Lower lobe of right lung (tissue), 2 donors: ENCODE data around the gene RNF207. TPM values are rescaled to one million over a fixed set of nuclear protein-coding genes. Genes with fewer than 3 reads are reported as not detected.

Experiments used
- ATAC-seq, 2 donors: fragments of 200-7000 bp; cut with Tn5 transposase; one replicate each; pipeline ENCODE4 v1.9.1; 2020 to 2022; ENCODE audit warnings: mild to moderate bottlenecking in 2 of 2, moderate library complexity in 2 of 2
- DNase-seq: peaks from one replicate; pipeline ENCODE4 v3.0.0-alpha.2; 2020
- H3K27ac ChIP-seq: fragments of 200-600 bp; one replicate; pipeline ENCODE4 v1.8.0; 2022
- H3K27me3 ChIP-seq: fragments of 200-600 bp; one replicate; pipeline ENCODE4 v1.8.0; 2022; ENCODE audit warnings: low read depth
- H3K36me3 ChIP-seq: fragments of 200-600 bp; one replicate; pipeline ENCODE4 v1.8.0; 2022; ENCODE audit warnings: mild to moderate bottlenecking
- H3K4me1 ChIP-seq: fragments of 200-600 bp; one replicate; pipeline ENCODE4 v1.8.0; 2022
- H3K4me3 ChIP-seq: fragments of 200-600 bp; one replicate; pipeline ENCODE4 v1.8.0; 2022; ENCODE audit warnings: mild to moderate bottlenecking
- H3K9me3 ChIP-seq: fragments of 200-600 bp; one replicate; pipeline ENCODE4 v1.8.0; 2022
- CTCF ChIP-seq: fragments of 200-600 bp; IDR thresholded peaks from one replicate; pipeline ENCODE4 v1.8.0; 2022; ENCODE audit warnings: antibody characterized with exemption, mild to moderate bottlenecking
- intact Hi-C: fragments of 100-400 bp; cut with DNase I; formaldehyde crosslinking; loops from one replicate; pipeline ENCODE4 v1.11.0; 2022
- total RNA-seq: library from RNA; stranded (reverse); fragmentation: NEBNext Ultra II Directional; extraction: Animal tissue kit (Norgen Biotek cat#: 25700); gene quantifications from one replicate; pipeline ENCODE4 v1.2.1, GENCODE V29; 2021
- donor health status: DM: no; HTN: yes; CAD: no; lungs with severe emphysema.

RNF207 gene
- total RNA-seq, 1 donor from 2014 or later, result 14.0 TPM

- Histone ChIP-seq H3K27ac (peak overlapping the region; percentile 21), H3K36me3 (no peaks in the 10 kb centered on the region), H3K4me1 (peaks cover 33% of the 10 kb centered on the region), H3K9me3 (no peaks in the 10 kb centered on the region), H3K27me3 (peaks cover 24% of the 10 kb centered on the region), H3K4me3 (no peak overlapping the region)
- DNase-seq (no peak), ATAC-seq (no peak)
- intact Hi-C loops, result no loop called here
- TF ChIP-seq CTCF, result no peak
Observed at GRCh38 chr1:6263716-6264115, 57.8 kb downstream of the RNF207 start.

DNA sequence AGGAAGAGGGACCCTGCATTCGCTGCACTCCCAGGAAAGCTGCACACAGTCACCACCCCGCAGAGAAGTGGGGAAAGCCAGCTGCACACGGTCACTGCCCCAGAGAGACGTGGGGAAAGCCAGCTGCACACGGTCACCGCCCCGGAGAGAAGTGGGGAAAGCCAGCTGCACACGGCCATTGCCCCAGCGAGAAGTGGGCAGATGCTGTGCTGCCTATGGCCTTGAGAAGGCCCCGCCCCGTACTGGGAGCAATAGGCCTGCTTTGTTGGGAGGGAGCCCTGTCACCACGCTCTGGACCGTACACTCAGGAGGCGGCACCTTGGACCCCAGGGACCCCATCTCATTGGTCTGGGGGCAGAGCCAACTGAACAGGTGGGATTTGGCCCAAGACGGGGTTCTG lies 59.2 kb downstream of the RNF207 start:
- intact Hi-C loops, result no loop called here
- H3K9me3 ChIP-seq, result no peaks in the 10 kb centered on the region
- no peak overlapping the region for H3K27ac ChIP-seq
- H3K4me1 ChIP-seq, result peaks cover 23% of the 10 kb centered on the region
- no peak overlapping the region for H3K4me3 ChIP-seq
- DNase-seq (no peak), ATAC-seq (no peak)
- no peaks in the 10 kb centered on the region for H3K36me3 ChIP-seq
- no peak for TF ChIP-seq CTCF
- H3K27me3 ChIP-seq, result peaks cover 18% of the 10 kb centered on the region

GRCh38 chr1:6266641-6267040 lies 60.7 kb downstream of the RNF207 start:
- intact Hi-C loops, result no loop called here
- Histone ChIP-seq H3K36me3 (no peaks in the 10 kb centered on the region), H3K9me3 (no peaks in the 10 kb centered on the region), H3K27ac (no peak overlapping the region), H3K4me1 (peaks cover 19% of the 10 kb centered on the region), H3K27me3 (peaks cover 14% of the 10 kb centered on the region), H3K4me3 (no peak overlapping the region)
- no peak for TF ChIP-seq CTCF
- no peak for ATAC-seq
- no peak for DNase-seq

DNA sequence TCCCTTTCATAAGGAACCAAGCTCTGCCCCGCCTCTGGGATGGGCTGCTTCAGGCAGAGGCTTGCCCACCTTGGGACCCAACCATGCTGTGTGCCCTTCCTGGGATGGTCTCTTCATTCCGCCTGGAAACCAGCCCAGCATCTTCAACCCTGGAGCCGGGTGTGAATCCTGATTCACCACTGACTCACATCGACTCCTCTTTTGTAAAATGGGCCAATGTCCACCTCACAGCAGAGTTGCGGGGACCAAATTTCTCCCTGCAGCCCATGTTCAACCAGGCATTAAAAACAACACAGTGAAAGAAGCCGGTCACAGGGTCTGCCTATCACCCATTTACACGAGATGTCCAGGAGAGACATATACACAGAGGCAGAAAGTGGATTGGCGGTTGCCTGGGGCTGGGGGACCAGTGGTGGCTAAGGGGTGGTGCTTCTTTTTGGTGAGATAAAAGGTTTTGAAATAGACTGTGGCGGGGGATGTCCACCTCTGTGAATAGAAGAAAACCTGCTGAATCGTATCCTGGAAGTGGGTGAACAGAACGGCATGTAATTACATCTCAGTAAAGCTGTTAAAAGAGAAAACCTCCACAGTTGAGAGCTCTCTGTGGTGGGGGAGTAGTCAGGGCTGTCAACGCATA lies 61.9 kb downstream of the RNF207 start:
- no peak for TF ChIP-seq CTCF
- H3K4me1 ChIP-seq, result peaks cover 9% of the 10 kb centered on the region
- H3K36me3 ChIP-seq, result no peaks in the 10 kb centered on the region
- no peak overlapping the region for H3K27ac ChIP-seq
- H3K4me3 ChIP-seq, result no peak overlapping the region
- no peaks in the 10 kb centered on the region for H3K9me3 ChIP-seq
- no peak for ATAC-seq
- H3K27me3 ChIP-seq, result peaks cover 4% of the 10 kb centered on the region
- intact Hi-C loops, result no loop called here
- no peak for DNase-seq

DNA sequence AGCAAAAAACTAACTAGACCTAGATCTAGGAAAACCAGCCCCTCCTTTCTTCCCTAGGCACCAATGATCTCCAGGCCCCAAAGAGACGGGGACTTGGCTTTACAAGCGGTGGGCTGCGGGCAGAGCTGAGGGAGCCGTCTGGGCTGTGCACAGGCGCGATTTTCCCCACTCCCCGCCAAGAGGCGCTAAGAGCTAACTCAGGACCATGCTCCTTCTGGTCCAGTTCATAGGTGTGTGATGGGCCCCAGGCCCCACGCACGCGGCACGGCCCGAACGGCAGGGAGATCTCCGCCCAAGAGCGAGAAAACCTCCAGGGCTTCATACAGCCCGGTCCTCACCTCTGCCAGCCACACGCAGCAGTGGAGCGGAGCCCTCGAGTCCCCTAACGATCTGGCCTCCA lies 62.5 kb downstream of the RNF207 start:
- intact Hi-C loops, result no loop called here
- no peak for ATAC-seq
- H3K4me1 ChIP-seq, result peaks cover 6% of the 10 kb centered on the region
- no peak overlapping the region for H3K27ac ChIP-seq
- no peaks in the 10 kb centered on the region for H3K36me3 ChIP-seq
- DNase-seq, result no peak
- H3K4me3 ChIP-seq, result no peak overlapping the region
- no peaks in the 10 kb centered on the region for H3K9me3 ChIP-seq
- TF ChIP-seq CTCF, result no peak
- no peaks in the 10 kb centered on the region for H3K27me3 ChIP-seq
